ENCODE data around the gene POLR2A.

DNA sequence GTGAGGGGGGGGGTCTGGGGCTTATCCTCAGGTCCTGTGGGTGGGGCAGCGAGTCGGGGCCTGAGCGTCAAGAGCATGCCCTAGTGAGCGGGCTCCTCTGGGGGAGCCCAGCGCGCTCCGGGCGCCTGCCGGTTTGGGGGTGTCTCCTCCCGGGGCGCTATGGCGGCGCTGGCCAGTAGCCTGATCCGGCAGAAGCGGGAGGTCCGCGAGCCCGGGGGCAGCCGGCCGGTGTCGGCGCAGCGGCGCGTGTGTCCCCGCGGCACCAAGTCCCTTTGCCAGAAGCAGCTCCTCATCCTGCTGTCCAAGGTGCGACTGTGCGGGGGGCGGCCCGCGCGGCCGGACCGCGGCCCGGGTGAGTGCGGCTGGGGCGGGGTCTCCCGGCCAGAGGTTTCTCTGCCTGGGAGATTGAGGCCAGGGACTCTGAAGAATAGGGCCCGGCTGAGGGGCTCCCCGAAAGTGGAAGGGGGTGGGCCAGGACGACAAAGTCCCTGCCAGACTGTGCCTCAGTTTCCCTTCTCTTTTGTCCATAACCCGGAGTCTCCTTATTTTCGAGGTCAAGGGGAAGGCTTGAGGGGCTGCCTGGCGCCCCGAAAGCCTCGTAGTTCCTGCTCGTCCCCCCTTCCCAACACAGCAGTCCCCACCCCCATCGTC lies 44.6 kb upstream of the POLR2A start, which contains the start of gene FGF11:
- TF ChIP-seq, protein P1, sequence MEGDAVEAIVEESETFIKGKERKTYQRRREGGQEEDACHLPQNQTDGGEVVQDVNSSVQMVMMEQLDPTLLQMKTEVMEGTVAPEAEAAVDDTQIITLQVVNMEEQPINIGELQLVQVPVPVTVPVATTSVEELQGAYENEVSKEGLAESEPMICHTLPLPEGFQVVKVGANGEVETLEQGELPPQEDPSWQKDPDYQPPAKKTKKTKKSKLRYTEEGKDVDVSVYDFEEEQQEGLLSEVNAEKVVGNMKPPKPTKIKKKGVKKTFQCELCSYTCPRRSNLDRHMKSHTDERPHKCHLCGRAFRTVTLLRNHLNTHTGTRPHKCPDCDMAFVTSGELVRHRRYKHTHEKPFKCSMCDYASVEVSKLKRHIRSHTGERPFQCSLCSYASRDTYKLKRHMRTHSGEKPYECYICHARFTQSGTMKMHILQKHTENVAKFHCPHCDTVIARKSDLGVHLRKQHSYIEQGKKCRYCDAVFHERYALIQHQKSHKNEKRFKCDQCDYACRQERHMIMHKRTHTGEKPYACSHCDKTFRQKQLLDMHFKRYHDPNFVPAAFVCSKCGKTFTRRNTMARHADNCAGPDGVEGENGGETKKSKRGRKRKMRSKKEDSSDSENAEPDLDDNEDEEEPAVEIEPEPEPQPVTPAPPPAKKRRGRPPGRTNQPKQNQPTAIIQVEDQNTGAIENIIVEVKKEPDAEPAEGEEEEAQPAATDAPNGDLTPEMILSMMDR (IDR thresholded peaks at IDR 0.05) = no peak
- TF ChIP-seq EP300 (IDR thresholded peaks at IDR 0.05) = no peak
